ENCODE measurements around the gene AGAP1. TPM values are rescaled to one million over a fixed set of nuclear protein-coding genes. Genes with fewer than 3 reads are reported as not detected.

AGAP1 gene
- total and polyA plus RNA-seq, 2 donors (not counting 3 experiments of a cell fraction or from before 2014, with no cell fraction given): 10.2 to 20.9 TPM

GRCh38 chr2:235712176-235712575 lies 218.3 kb downstream of the AGAP1 start:
- intact Hi-C loops (cut with micrococcal nuclease): no loop called here
- CTCF ChIA-PET: interaction anchor here (0.9 to 2.2 kb wide), 2 partner anchors 19 to 34 kb away, joined by 3 to 9 read pairs; no protein-coding TSS in a partner anchor
- dilution Hi-C loops (cut with MboI; ENCODE audit: extremely low pct_ligation_motif_present, low sequenced_read_pairs): no loop called here

GRCh38 chr2:235713189-235713588 lies 219.3 kb downstream of the AGAP1 start:
- DNase-seq (ENCODE audit: low read depth, low spot score) (no peak), FAIRE-seq (no peak)
- Histone ChIP-seq H3K9me1 (replicated peaks; ENCODE audit: control insufficient read depth, extremely low read depth, insufficient read depth, low read length) (no peaks in the 10 kb centered on the region), H3K9ac (replicated peaks; ENCODE audit: extremely low read depth, insufficient read depth, low read length) (no peak overlapping the region), H3K9me3 (replicated peaks; ENCODE audit: control insufficient read depth, insufficient read depth, low read length) (no peaks in the 10 kb centered on the region), H3K27me3 (ENCODE audit: control insufficient read depth in 2 of 2, insufficient read depth in 2 of 2, low read length in 2 of 2) (no peaks in the 10 kb centered on the region), H3K79me2 (ENCODE audit: control insufficient read depth, insufficient read depth, low read length) (no peaks in the 10 kb centered on the region), H3K4me2 (ENCODE audit: insufficient read depth, low read length) (no peak overlapping the region), H3K4me1 (ENCODE audit: control insufficient read depth, extremely low read depth, insufficient read depth, low read length) (no peaks in the 10 kb centered on the region), H3K36me3 (ENCODE audit: control insufficient read depth in 2 of 2, extremely low read depth in 1 of 2, insufficient read depth in 2 of 2, low read length in 2 of 2) (no peaks in the 10 kb centered on the region), H2AFZ (ENCODE audit: low read depth, low read length) (no peak overlapping the region), H3K27ac (ENCODE audit: insufficient read depth, low read depth, low read length) (no peak overlapping the region), H4K20me1 (replicated peaks; ENCODE audit: control insufficient read depth, extremely low read depth, insufficient read depth, low read length) (no peaks in the 10 kb centered on the region), H3K4me3 (replicated peaks in 1 of 3; ENCODE audit: insufficient read depth in 1 of 3, low read depth in 1 of 3, low read length in 3 of 3) (no peak overlapping the region)
- dilution Hi-C loops (cut with MboI; ENCODE audit: extremely low pct_ligation_motif_present, low sequenced_read_pairs): no loop called here
- POLR2A ChIA-PET: interaction anchor here (0.6 kb wide), 1 partner anchor 182 kb away, joined by 5 read pairs; no protein-coding TSS in a partner anchor
- intact Hi-C loops (cut with micrococcal nuclease): no loop called here
- TF ChIP-seq JUN (IDR thresholded peaks at IDR 0.05; ENCODE audit: borderline replicate concordance, insufficient read depth, insufficient read length, low read depth): no peak
- no peak for TF ChIP-seq MYC (IDR thresholded peaks at IDR 0.05; ENCODE audit: low read depth, low read length)
- no peak for TF ChIP-seq EZH2 (IDR thresholded peaks at IDR 0.05; ENCODE audit: borderline replicate concordance, low read depth, low read length, severe bottlenecking)
- no peak for TF ChIP-seq POLR2A (IDR thresholded peaks at IDR 0.05; ENCODE audit: low read depth, low read length)
- TF ChIP-seq, protein P1, sequence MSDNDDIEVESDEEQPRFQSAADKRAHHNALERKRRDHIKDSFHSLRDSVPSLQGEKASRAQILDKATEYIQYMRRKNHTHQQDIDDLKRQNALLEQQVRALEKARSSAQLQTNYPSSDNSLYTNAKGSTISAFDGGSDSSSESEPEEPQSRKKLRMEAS (IDR thresholded peaks at IDR 0.05; ENCODE audit: insufficient read depth, insufficient read length): no peak
- no peak for TF ChIP-seq POLR2AphosphoS5 (IDR thresholded peaks at IDR 0.05; ENCODE audit: insufficient read depth, low read depth, low read length)
- TF ChIP-seq, protein P2, sequence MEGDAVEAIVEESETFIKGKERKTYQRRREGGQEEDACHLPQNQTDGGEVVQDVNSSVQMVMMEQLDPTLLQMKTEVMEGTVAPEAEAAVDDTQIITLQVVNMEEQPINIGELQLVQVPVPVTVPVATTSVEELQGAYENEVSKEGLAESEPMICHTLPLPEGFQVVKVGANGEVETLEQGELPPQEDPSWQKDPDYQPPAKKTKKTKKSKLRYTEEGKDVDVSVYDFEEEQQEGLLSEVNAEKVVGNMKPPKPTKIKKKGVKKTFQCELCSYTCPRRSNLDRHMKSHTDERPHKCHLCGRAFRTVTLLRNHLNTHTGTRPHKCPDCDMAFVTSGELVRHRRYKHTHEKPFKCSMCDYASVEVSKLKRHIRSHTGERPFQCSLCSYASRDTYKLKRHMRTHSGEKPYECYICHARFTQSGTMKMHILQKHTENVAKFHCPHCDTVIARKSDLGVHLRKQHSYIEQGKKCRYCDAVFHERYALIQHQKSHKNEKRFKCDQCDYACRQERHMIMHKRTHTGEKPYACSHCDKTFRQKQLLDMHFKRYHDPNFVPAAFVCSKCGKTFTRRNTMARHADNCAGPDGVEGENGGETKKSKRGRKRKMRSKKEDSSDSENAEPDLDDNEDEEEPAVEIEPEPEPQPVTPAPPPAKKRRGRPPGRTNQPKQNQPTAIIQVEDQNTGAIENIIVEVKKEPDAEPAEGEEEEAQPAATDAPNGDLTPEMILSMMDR (IDR thresholded peaks at IDR 0.05; ENCODE audit: extremely low read depth in 1 of 2, insufficient read depth in 1 of 2, low read depth in 1 of 2, low read length in 2 of 2): no peak
- TF ChIP-seq FOS (IDR thresholded peaks at IDR 0.05; ENCODE audit: borderline replicate concordance, insufficient read depth, low read length): no peak
- TF ChIP-seq GATA2 (IDR thresholded peaks at IDR 0.05; ENCODE audit: insufficient read depth, insufficient read length, low read depth, low read length): no peak
- BruUV-seq (replicated peaks): no TSS peak
- CTCF ChIA-PET: interaction anchor here (0.9 to 2.2 kb wide), 3 partner anchors 10 to 33 kb away, joined by 3 to 9 read pairs (median 3); no protein-coding TSS in a partner anchor

More at GRCh38 chr2:235712176-235712575, 218.3 kb downstream of the AGAP1 start:
- Histone ChIP-seq H3K79me2 (ENCODE audit: control insufficient read depth, insufficient read depth, low read length) (no peaks in the 10 kb centered on the region), H3K36me3 (ENCODE audit: control insufficient read depth in 2 of 2, extremely low read depth in 1 of 2, insufficient read depth in 2 of 2, low read length in 2 of 2) (no peaks in the 10 kb centered on the region), H2AFZ (ENCODE audit: low read depth, low read length) (no peak overlapping the region), H3K4me1 (ENCODE audit: control insufficient read depth, extremely low read depth, insufficient read depth, low read length) (no peaks in the 10 kb centered on the region), H3K9me3 (replicated peaks; ENCODE audit: control insufficient read depth, insufficient read depth, low read length) (no peaks in the 10 kb centered on the region), H3K27me3 (ENCODE audit: control insufficient read depth in 2 of 2, insufficient read depth in 2 of 2, low read length in 2 of 2) (no peaks in the 10 kb centered on the region), H3K27ac (ENCODE audit: insufficient read depth, low read depth, low read length) (no peak overlapping the region), H3K4me3 (replicated peaks in 1 of 3; ENCODE audit: insufficient read depth in 1 of 3, low read depth in 1 of 3, low read length in 3 of 3) (no peak overlapping the region), H3K9ac (replicated peaks; ENCODE audit: extremely low read depth, insufficient read depth, low read length) (no peak overlapping the region), H3K4me2 (ENCODE audit: insufficient read depth, low read length) (no peak overlapping the region), H4K20me1 (replicated peaks; ENCODE audit: control insufficient read depth, extremely low read depth, insufficient read depth, low read length) (no peaks in the 10 kb centered on the region), H3K9me1 (replicated peaks; ENCODE audit: control insufficient read depth, extremely low read depth, insufficient read depth, low read length) (no peaks in the 10 kb centered on the region)
- POLR2A ChIA-PET: no interaction called here
- no peak for DNase-seq (ENCODE audit: low read depth, low spot score)
- TF ChIP-seq MYC (IDR thresholded peaks at IDR 0.05; ENCODE audit: low read depth, low read length) (no peak), EZH2 (IDR thresholded peaks at IDR 0.05; ENCODE audit: borderline replicate concordance, low read depth, low read length, severe bottlenecking) (no peak), POLR2AphosphoS5 (IDR thresholded peaks at IDR 0.05; ENCODE audit: insufficient read depth, low read depth, low read length) (no peak), POLR2A (IDR thresholded peaks at IDR 0.05; ENCODE audit: low read depth, low read length) (no peak), FOS (IDR thresholded peaks at IDR 0.05; ENCODE audit: borderline replicate concordance, insufficient read depth, low read length) (no peak)
- TF ChIP-seq, protein P1 (IDR thresholded peaks at IDR 0.05; ENCODE audit: insufficient read depth, insufficient read length): no peak
- BruUV-seq (replicated peaks): no TSS peak
- no peak for FAIRE-seq

Measured in endothelial cell of umbilical vein (primary cell).